NAMALWA (cell line): ENCODE measurements around the gene GTF2I.
A peak's percentile ranks its signal among the peaks of the same experiment; 100 is the strongest.
"Not testable (repeated sequence)": the region's sequence is repeated elsewhere in the genome, so short reads cannot be mapped to it uniquely, and the experiment has no call there.

ENCODE experiments used
- DNase-seq: peaks from one replicate; pipeline ENCODE4 v3.0.0-alpha.2; 2015; ENCODE audit warnings: low spot score

GTF2I gene

GRCh38 chr7:74657692-74658177 lies at the start of gene GTF2I:
TSS of gene GTF2I (plus strand) at chr7:74657718. CDS start at chr7:74689129, 31,411 bp downstream.
- DNase-seq = peak; percentile 81

GRCh38 chr7:74612015-74612829 lies 45.3 kb upstream of the GTF2I start:
- no peak for DNase-seq

- DNase-seq = no peak
Observed at GRCh38 chr7:74615933-74616780, 41.4 kb upstream of the GTF2I start.

GRCh38 chr7:74617180-74617744 lies 40.3 kb upstream of the GTF2I start:
- peak; percentile 73 for DNase-seq

GRCh38 chr7:74619235-74619860 lies 38.2 kb upstream of the GTF2I start:
- DNase-seq = no peak

- no peak for DNase-seq
Observed at GRCh38 chr7:74622228-74622749, 35.2 kb upstream of the GTF2I start.

GRCh38 chr7:74623135-74623534 lies 34.4 kb upstream of the GTF2I start:
- no peak for DNase-seq

GRCh38 chr7:74625446-74625845 lies 32.1 kb upstream of the GTF2I start:
- peak; percentile 53 for DNase-seq

- no peak for DNase-seq
Observed at GRCh38 chr7:74627661-74628411, 29.7 kb upstream of the GTF2I start.

- no peak for DNase-seq
Observed at GRCh38 chr7:74632505-74632904, 25.0 kb upstream of the GTF2I start.

- DNase-seq = no peak
Observed at GRCh38 chr7:74633451-74633921, 24.0 kb upstream of the GTF2I start.

GRCh38 chr7:74637745-74638144 lies 19.8 kb upstream of the GTF2I start:
- no peak for DNase-seq

GRCh38 chr7:74650055-74650454 lies 7.5 kb upstream of the GTF2I start:
- peak; percentile 81 for DNase-seq

GRCh38 chr7:74650493-74651132 lies 6.9 kb upstream of the GTF2I start:
- DNase-seq = peak; percentile 68

GRCh38 chr7:74651133-74651504 lies 6.4 kb upstream of the GTF2I start:
- not testable (repeated sequence) for DNase-seq

GRCh38 chr7:74653686-74654181 lies 3.8 kb upstream of the GTF2I start:
- DNase-seq = no peak

GRCh38 chr7:74654811-74655210 lies 2.7 kb upstream of the GTF2I start:
- DNase-seq = no peak

- DNase-seq = no peak
Observed at GRCh38 chr7:74655324-74655723, 2.2 kb upstream of the GTF2I start.

- DNase-seq = no peak
Observed at GRCh38 chr7:74655768-74656440, 1.6 kb upstream of the GTF2I start.

GRCh38 chr7:74656441-74656836 lies 1.1 kb upstream of the GTF2I start:
- DNase-seq = peak; percentile 64
